GM12892 (cell line): ENCODE data around the gene SNX13.

Experiments
- POLR2A ChIP-seq: IDR thresholded peaks from 2 replicates; pipeline ENCODE4 v1.6.1; 2011; ENCODE audit warnings: low read depth, low read length, control low read depth
- POLR2AphosphoS5 ChIP-seq: IDR thresholded peaks from 2 replicates; pipeline ENCODE4 v1.6.1; 2011; ENCODE audit warnings: low read depth, low read length, control low read depth
- TAF1 ChIP-seq: IDR thresholded peaks from 2 replicates; pipeline ENCODE4 v1.6.1; 2011; ENCODE audit warnings: low read depth, mild to moderate bottlenecking, control low read depth, low read length, borderline replicate concordance

GRCh38 chr7:17832242-17832641, 108.1 kb downstream of the SNX13 start:
- no peak for TF ChIP-seq TAF1
- no peak for TF ChIP-seq POLR2A
- no peak for TF ChIP-seq POLR2AphosphoS5
